ENCODE data around the gene MSX1.

DNA sequence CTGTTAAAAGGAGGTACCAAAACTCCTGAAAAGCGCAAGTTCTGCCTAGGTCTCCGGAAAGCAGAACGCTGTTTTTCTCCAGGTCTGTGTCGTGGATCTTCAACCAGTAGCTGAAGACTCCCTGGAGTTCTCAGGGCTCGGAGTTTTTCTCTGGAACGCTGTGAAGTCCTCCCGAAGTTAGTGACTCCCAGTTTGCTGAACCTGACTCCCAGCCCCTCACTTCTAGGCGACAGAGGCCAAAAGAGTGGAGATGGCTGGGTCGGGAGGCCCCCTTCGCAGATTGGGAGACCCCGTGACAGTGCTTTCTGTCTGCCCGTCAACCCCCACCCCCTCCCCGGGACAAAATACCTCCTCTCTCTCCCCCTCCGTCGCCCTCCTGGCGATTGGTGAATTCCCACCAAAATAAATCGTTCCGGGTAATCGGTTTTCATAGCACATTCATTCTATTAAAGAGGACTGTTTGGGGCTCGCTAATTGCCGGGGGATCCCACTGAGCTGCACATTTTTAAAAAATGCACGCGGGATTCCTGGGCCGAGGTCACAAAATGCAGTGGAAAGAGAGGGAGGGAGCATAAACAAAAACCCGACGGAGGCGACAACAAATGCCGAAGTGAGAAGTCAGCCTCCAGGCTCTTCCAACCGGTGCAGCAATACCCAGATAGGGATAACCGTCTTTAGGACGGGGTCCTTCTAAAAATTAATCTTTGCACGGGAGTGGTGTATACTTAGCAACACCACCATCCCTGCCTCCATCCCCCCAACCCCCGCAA is 4.0 kb upstream of the MSX1 start:
- TF ChIP-seq, protein P1, sequence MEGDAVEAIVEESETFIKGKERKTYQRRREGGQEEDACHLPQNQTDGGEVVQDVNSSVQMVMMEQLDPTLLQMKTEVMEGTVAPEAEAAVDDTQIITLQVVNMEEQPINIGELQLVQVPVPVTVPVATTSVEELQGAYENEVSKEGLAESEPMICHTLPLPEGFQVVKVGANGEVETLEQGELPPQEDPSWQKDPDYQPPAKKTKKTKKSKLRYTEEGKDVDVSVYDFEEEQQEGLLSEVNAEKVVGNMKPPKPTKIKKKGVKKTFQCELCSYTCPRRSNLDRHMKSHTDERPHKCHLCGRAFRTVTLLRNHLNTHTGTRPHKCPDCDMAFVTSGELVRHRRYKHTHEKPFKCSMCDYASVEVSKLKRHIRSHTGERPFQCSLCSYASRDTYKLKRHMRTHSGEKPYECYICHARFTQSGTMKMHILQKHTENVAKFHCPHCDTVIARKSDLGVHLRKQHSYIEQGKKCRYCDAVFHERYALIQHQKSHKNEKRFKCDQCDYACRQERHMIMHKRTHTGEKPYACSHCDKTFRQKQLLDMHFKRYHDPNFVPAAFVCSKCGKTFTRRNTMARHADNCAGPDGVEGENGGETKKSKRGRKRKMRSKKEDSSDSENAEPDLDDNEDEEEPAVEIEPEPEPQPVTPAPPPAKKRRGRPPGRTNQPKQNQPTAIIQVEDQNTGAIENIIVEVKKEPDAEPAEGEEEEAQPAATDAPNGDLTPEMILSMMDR (IDR thresholded peaks at IDR 0.05; ENCODE audit: low read depth, low read length) = no peak
- TF ChIP-seq EZH2phosphoT487 (IDR thresholded peaks at IDR 0.05; ENCODE audit: low read depth) = no peak

Data from OCI-LY3 (cell line).